GM18858 (cell line): ENCODE data around the gene B4GALT1.
A peak's percentile ranks its signal among the peaks of the same experiment; 100 is the strongest.
"Not testable (repeated sequence)": the region's sequence is repeated elsewhere in the genome, so short reads cannot be mapped to it uniquely, and the experiment has no call there.

Source experiments
- ATAC-seq: cut with Tn5 transposase; IDR thresholded peaks from one replicate; pipeline ENCODE4 v1.9.1; 2021; ENCODE audit not compliant: unreplicated experiment

Gene B4GALT1

GRCh38 chr9:33105959-33106358 lies 61.2 kb downstream of the B4GALT1 start:
- ATAC-seq: no peak

- ATAC-seq: no peak
These were observed 61.6 kb downstream of the B4GALT1 start for GRCh38 chr9:33105504-33105903.

- ATAC-seq: no peak
These were observed 62.7 kb downstream of the B4GALT1 start for GRCh38 chr9:33104401-33104800.

GRCh38 chr9:33103501-33104281 lies 63.4 kb downstream of the B4GALT1 start:
- ATAC-seq: no peak

- no peak for ATAC-seq
These were observed 64.5 kb downstream of the B4GALT1 start for GRCh38 chr9:33102551-33103210.

- no peak for ATAC-seq
These were observed 65.8 kb downstream of the B4GALT1 start for GRCh38 chr9:33101104-33101951.

- no peak for ATAC-seq
These were observed 67.4 kb downstream of the B4GALT1 start for GRCh38 chr9:33099754-33100153.

GRCh38 chr9:33097192-33097591 lies 69.9 kb downstream of the B4GALT1 start:
- ATAC-seq: no peak

- no peak for ATAC-seq
These were observed 74.5 kb downstream of the B4GALT1 start for GRCh38 chr9:33092634-33093033.

- ATAC-seq: not testable (repeated sequence)
These were observed 81.5 kb downstream of the B4GALT1 start for GRCh38 chr9:33085672-33086071.

- ATAC-seq: no peak
These were observed 84.4 kb downstream of the B4GALT1 start for GRCh38 chr9:33082538-33083326.

- ATAC-seq: no peak
These were observed 85.0 kb downstream of the B4GALT1 start for GRCh38 chr9:33082128-33082527.

- peak; percentile 49 for ATAC-seq
These were observed 85.8 kb downstream of the B4GALT1 start for GRCh38 chr9:33081128-33081851.

- no peak for ATAC-seq
These were observed 86.6 kb downstream of the B4GALT1 start for GRCh38 chr9:33080534-33080933.

GRCh38 chr9:33076046-33077004 lies 90.8 kb downstream of the B4GALT1 start, which contains the start of gene SMU1:
Gene SMU1, minus strand, starts transcription at chr9:33076674. Its CDS starts 66 bp downstream, at chr9:33076608.
- peak; percentile 97 for ATAC-seq

GRCh38 chr9:33068991-33069390 lies 98.1 kb downstream of the B4GALT1 start:
- ATAC-seq: no peak

- ATAC-seq: peak; percentile 84
These were observed 101.7 kb downstream of the B4GALT1 start for GRCh38 chr9:33065157-33066076.
